Stomach (tissue), 4 donors: ENCODE results near the gene TFF1.

Experiments used
- CTCF ChIP-seq, 7 experiments: fragments of 450-650 bp in 4 of 7; fragments of 200-600 bp in 3 of 7; sonication (generic) in 3 of 7; IDR thresholded peaks; one replicate each; pipeline ENCODE4 v1.5.1; 2016 to 2019; ENCODE audit warnings: antibody characterized with exemption in 7 of 7, control low read depth in 2 of 7, mild to moderate bottlenecking in 1 of 7
- EP300 ChIP-seq: sonication (generic); formaldehyde crosslinking; IDR thresholded peaks from one replicate; pipeline ENCODE4 v1.6.1; 2017; ENCODE audit warnings: antibody characterized with exemption
- POLR2A ChIP-seq, 4 donors: fragments of 450-650 bp; IDR thresholded peaks; one replicate each; pipeline ENCODE4 v1.6.1; 2016; ENCODE audit warnings: antibody characterized with exemption in 4 of 4, control low read depth in 2 of 4, mild to moderate bottlenecking in 1 of 4, moderate library complexity in 1 of 4
- POLR2AphosphoS5 ChIP-seq, 3 donors: sonication (generic); formaldehyde crosslinking; IDR thresholded peaks; one replicate each; pipeline ENCODE4 v1.6.1; 2016; ENCODE audit warnings: antibody characterized with exemption in 3 of 3

- TF ChIP-seq CTCF (IDR thresholded peaks at IDR 0.05) (no peak), EP300 (no peak), POLR2AphosphoS5 (IDR thresholded peaks at IDR 0.05) (peak in 1 of 3 donors; percentile 20), POLR2A (IDR thresholded peaks at IDR 0.05) (no peak)
Measured at GRCh38 chr21:42315296-42315891, 50.9 kb downstream of the TFF1 start, which contains the start of gene TFF3.
